HUDEP-2 (cell line): ENCODE results near the gene MAIP1.
"Not testable (repeated sequence)": the region's sequence is repeated elsewhere in the genome, so short reads cannot be mapped to it uniquely, and the experiment has no call there.

Experiments
- DNase-seq, 76 experiments: peaks; one replicate each; lab custom pipeline; 2025; ENCODE audit not compliant: unreplicated experiment in 76 of 76; lab: John Stamatoyannopoulos, UW

Gene MAIP1

GRCh38 chr2:199955339-199956061, at the start of gene MAIP1, which contains the start of gene TYW5:
Gene MAIP1, plus strand, starts transcription at chr2:199955582. Its CDS starts 217 bp downstream, at chr2:199955799.
Gene TYW5, minus strand, starts transcription at chr2:199955491. Its CDS starts 21 bp downstream, at chr2:199955470.
- DNase-seq: peak; percentile 15 to 94 (median 69)

- no peak for DNase-seq
Observed at GRCh38 chr2:199907008-199907714, 48.2 kb upstream of the MAIP1 start.

- peak in 1 of 76 experiments; percentile 40 for DNase-seq
Observed at GRCh38 chr2:199910338-199911051, 44.9 kb upstream of the MAIP1 start.

GRCh38 chr2:199911052-199911876, 44.1 kb upstream of the MAIP1 start, which contains the start of gene C2orf69:
Gene C2orf69, plus strand, starts transcription at chr2:199911293. Its CDS starts 146 bp downstream, at chr2:199911439.
- DNase-seq: peak; percentile 51 to 98 (median 94)

- DNase-seq: peak in 4 of 76 experiments; percentile 11 to 51 (median 31)
Observed at GRCh38 chr2:199911877-199912161, 43.6 kb upstream of the MAIP1 start.

- not testable (repeated sequence) for DNase-seq
Observed at GRCh38 chr2:199912553-199913114, 42.7 kb upstream of the MAIP1 start.

- DNase-seq: no peak
Observed at GRCh38 chr2:199914372-199914958, 40.9 kb upstream of the MAIP1 start.

- no peak for DNase-seq
Observed at GRCh38 chr2:199916980-199917379, 38.4 kb upstream of the MAIP1 start.

- no peak for DNase-seq
Observed at GRCh38 chr2:199922856-199923255, 32.5 kb upstream of the MAIP1 start.

GRCh38 chr2:199923924-199924323, 31.5 kb upstream of the MAIP1 start:
- DNase-seq: no peak

- no peak for DNase-seq
Observed at GRCh38 chr2:199926806-199927205, 28.6 kb upstream of the MAIP1 start.

GRCh38 chr2:199928226-199928625, 27.2 kb upstream of the MAIP1 start:
- no peak for DNase-seq

GRCh38 chr2:199928626-199929025, 26.8 kb upstream of the MAIP1 start:
- no peak for DNase-seq

GRCh38 chr2:199929262-199929661, 26.1 kb upstream of the MAIP1 start:
- DNase-seq: no peak

- DNase-seq: peak in 62 of 76 experiments; percentile 5 to 79 (median 42)
Observed at GRCh38 chr2:199932312-199932855, 23.0 kb upstream of the MAIP1 start.

- DNase-seq: no peak
Observed at GRCh38 chr2:199933466-199933865, 21.9 kb upstream of the MAIP1 start.

- no peak for DNase-seq
Observed at GRCh38 chr2:199936554-199936953, 18.8 kb upstream of the MAIP1 start.

- peak in 7 of 76 experiments; percentile 8 to 35 (median 16) for DNase-seq
Observed at GRCh38 chr2:199940373-199940772, 15.0 kb upstream of the MAIP1 start.

- no peak for DNase-seq
Observed at GRCh38 chr2:199943373-199943772, 12.0 kb upstream of the MAIP1 start.
